SU-DHL-6 (cell line): ENCODE measurements around the gene SPZ1.

Source experiments
- EZH2phosphoT487 ChIP-seq: fragments of 200-600 bp; sonication (generic), shearing (Covaris generic); conservative IDR thresholded peaks from 2 replicates; pipeline ENCODE4 v1.6.1; 2018; ENCODE audit warnings: mild to moderate bottlenecking, antibody characterized with exemption, low read length, moderate library complexity, mixed read lengths
- TF ChIP-seq, protein P1 (sequence below): fragments of 200-600 bp; sonication (generic); IDR thresholded peaks from one replicate; pipeline ENCODE4 v1.5.1; 2017; ENCODE audit warnings: antibody characterized with exemption, mild to moderate bottlenecking, low read length, moderate library complexity; ENCODE audit not compliant: insufficient read depth, poor library complexity, severe bottlenecking

DNA sequence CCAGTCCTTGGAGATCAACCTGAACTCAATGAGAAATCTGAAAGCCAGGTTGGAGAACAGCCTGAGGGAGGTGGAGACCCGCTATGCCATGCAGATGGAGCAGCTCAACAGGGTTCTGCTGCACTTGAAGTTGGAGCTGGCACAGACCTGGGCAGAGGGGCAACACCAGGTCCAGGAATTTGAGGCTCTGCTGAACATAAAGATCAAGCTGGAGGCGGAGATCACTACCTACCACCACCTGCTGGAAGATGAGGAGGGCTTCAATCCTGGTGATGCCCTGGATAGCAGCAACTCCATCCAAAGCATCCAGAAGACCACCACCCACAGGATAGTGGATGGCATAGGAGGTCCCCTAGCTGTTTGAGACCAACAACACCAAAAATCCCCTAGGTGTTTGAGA is 30.5 kb upstream of the SPZ1 start:
- TF ChIP-seq, protein P1, sequence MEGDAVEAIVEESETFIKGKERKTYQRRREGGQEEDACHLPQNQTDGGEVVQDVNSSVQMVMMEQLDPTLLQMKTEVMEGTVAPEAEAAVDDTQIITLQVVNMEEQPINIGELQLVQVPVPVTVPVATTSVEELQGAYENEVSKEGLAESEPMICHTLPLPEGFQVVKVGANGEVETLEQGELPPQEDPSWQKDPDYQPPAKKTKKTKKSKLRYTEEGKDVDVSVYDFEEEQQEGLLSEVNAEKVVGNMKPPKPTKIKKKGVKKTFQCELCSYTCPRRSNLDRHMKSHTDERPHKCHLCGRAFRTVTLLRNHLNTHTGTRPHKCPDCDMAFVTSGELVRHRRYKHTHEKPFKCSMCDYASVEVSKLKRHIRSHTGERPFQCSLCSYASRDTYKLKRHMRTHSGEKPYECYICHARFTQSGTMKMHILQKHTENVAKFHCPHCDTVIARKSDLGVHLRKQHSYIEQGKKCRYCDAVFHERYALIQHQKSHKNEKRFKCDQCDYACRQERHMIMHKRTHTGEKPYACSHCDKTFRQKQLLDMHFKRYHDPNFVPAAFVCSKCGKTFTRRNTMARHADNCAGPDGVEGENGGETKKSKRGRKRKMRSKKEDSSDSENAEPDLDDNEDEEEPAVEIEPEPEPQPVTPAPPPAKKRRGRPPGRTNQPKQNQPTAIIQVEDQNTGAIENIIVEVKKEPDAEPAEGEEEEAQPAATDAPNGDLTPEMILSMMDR: no peak
- TF ChIP-seq EZH2phosphoT487: no peak
